NCI-H2227 treated with DMSO at 0.1 percent for 48 hours (cell line): ENCODE results near the gene ESR2.
"Not testable (repeated sequence)": the region's sequence is repeated elsewhere in the genome, so short reads cannot be mapped to it uniquely, and the experiment has no call there.

ENCODE experiments used
- DNase-seq: peaks from one replicate; lab custom pipeline; 2025; lab: John Stamatoyannopoulos, UW

Gene ESR2

GRCh38 chr14:64081174-64081746, 212.9 kb downstream of the ESR2 start:
- DNase-seq: no peak

GRCh38 chr14:64080452-64080851, 213.7 kb downstream of the ESR2 start:
- no peak for DNase-seq

- DNase-seq: no peak
Observed at GRCh38 chr14:64075613-64076005, 218.6 kb downstream of the ESR2 start.

GRCh38 chr14:64074961-64075612, 219.1 kb downstream of the ESR2 start:
- DNase-seq: no peak

- no peak for DNase-seq
Observed at GRCh38 chr14:64069634-64070359, 224.4 kb downstream of the ESR2 start.

GRCh38 chr14:64064447-64064846, 229.7 kb downstream of the ESR2 start:
- DNase-seq: no peak

GRCh38 chr14:64062381-64063115, 231.6 kb downstream of the ESR2 start:
- peak; percentile 1 for DNase-seq

GRCh38 chr14:64061706-64062105, 232.5 kb downstream of the ESR2 start:
- DNase-seq: no peak

GRCh38 chr14:64061115-64061514, 233.1 kb downstream of the ESR2 start:
- no peak for DNase-seq

- no peak for DNase-seq
Observed at GRCh38 chr14:64060648-64061096, 233.5 kb downstream of the ESR2 start.

GRCh38 chr14:64060199-64060545, 234.0 kb downstream of the ESR2 start:
- no peak for DNase-seq

- DNase-seq: no peak
Observed at GRCh38 chr14:64059454-64060198, 234.5 kb downstream of the ESR2 start.

- no peak for DNase-seq
Observed at GRCh38 chr14:64053694-64054669, 240.2 kb downstream of the ESR2 start.

- no peak for DNase-seq
Observed at GRCh38 chr14:64049616-64050381, 244.4 kb downstream of the ESR2 start.

GRCh38 chr14:64045091-64045490, 249.1 kb downstream of the ESR2 start:
- no peak for DNase-seq

- not testable (repeated sequence) for DNase-seq
Observed at GRCh38 chr14:64043296-64043695, 250.9 kb downstream of the ESR2 start.

- no peak for DNase-seq
Observed at GRCh38 chr14:64040044-64040443, 254.1 kb downstream of the ESR2 start.

- no peak for DNase-seq
Observed at GRCh38 chr14:64038841-64039542, 255.2 kb downstream of the ESR2 start.
